Measurements from ENCODE around the gene GIPR. TPM values are rescaled to one million over a fixed set of nuclear protein-coding genes. Genes with fewer than 3 reads are reported as not detected.
"Not testable (repeated sequence)": the region's sequence is repeated elsewhere in the genome, so short reads cannot be mapped to it uniquely, and the experiment has no call there.

Gene GIPR
- total and polyA plus RNA-seq, 2 experiments from 2014 or later, result 0.42 to 1.2 TPM

GRCh38 chr19:45717131-45717982 is 49.3 kb downstream of the GIPR start:
- H3K4me3 Mint-ChIP-seq, result peak overlapping the region; percentile 95
- Histone ChIP-seq H3K79me2 (replicated peaks; ENCODE audit: insufficient read depth) (peaks cover 52% of the 10 kb centered on the region), H3K4me3 (peak overlapping the region; percentile 74), H3K27ac (ENCODE audit: low read depth) (peak overlapping the region; percentile 87), H4K20me1 (replicated peaks; ENCODE audit: insufficient read depth) (no peaks in the 10 kb centered on the region; the same call in 1 of the 2 replicates), H3K4me1 (ENCODE audit: insufficient read depth) (peaks cover 18% of the 10 kb centered on the region), H2AFZ (no peak overlapping the region), H3K4me2 (peak overlapping the region; percentile 90), H3F3A (replicated peaks; ENCODE audit: low read depth) (peaks cover 10% of the 10 kb centered on the region), H3K9me2 (ENCODE audit: insufficient read depth) (no peaks in the 10 kb centered on the region), H3K27me3 (ENCODE audit: insufficient read depth) (no peaks in the 10 kb centered on the region), H3K36me3 (ENCODE audit: insufficient read depth) (peaks cover 6% of the 10 kb centered on the region)
- peak overlapping the region; percentile 99 for H3K27ac Mint-ChIP-seq
- DNase-seq (ENCODE audit: low spot score) (peak; percentile 100), ATAC-seq (peak; percentile 94)
- H3K4me1 Mint-ChIP-seq, result peaks cover 29% of the 10 kb centered on the region
- H3K27me3 Mint-ChIP-seq (ENCODE audit: insufficient read depth, low read depth, poor library complexity), result peaks cover 20% of the 10 kb centered on the region
- peaks cover 27% of the 10 kb centered on the region for H3K36me3 Mint-ChIP-seq (ENCODE audit: low read depth)
- H3K9me3 Mint-ChIP-seq, result no peaks in the 10 kb centered on the region
- TF ChIP-seq CREB1 (CRISPR knock-in tag; IDR thresholded peaks at IDR 0.05; ENCODE audit: low read depth) (peak; percentile 58), JUNB (IDR thresholded peaks at IDR 0.05; ENCODE audit: unreplicated experiment) (peak; percentile 100), POLR2AphosphoS5 (IDR thresholded peaks at IDR 0.05; ENCODE audit: low read depth) (peak; percentile 65)
- TF ChIP-seq, protein P1, sequence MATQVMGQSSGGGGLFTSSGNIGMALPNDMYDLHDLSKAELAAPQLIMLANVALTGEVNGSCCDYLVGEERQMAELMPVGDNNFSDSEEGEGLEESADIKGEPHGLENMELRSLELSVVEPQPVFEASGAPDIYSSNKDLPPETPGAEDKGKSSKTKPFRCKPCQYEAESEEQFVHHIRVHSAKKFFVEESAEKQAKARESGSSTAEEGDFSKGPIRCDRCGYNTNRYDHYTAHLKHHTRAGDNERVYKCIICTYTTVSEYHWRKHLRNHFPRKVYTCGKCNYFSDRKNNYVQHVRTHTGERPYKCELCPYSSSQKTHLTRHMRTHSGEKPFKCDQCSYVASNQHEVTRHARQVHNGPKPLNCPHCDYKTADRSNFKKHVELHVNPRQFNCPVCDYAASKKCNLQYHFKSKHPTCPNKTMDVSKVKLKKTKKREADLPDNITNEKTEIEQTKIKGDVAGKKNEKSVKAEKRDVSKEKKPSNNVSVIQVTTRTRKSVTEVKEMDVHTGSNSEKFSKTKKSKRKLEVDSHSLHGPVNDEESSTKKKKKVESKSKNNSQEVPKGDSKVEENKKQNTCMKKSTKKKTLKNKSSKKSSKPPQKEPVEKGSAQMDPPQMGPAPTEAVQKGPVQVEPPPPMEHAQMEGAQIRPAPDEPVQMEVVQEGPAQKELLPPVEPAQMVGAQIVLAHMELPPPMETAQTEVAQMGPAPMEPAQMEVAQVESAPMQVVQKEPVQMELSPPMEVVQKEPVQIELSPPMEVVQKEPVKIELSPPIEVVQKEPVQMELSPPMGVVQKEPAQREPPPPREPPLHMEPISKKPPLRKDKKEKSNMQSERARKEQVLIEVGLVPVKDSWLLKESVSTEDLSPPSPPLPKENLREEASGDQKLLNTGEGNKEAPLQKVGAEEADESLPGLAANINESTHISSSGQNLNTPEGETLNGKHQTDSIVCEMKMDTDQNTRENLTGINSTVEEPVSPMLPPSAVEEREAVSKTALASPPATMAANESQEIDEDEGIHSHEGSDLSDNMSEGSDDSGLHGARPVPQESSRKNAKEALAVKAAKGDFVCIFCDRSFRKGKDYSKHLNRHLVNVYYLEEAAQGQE (IDR thresholded peaks at IDR 0.05; ENCODE audit: unreplicated experiment), result no peak
- TF ChIP-seq, protein P2, sequence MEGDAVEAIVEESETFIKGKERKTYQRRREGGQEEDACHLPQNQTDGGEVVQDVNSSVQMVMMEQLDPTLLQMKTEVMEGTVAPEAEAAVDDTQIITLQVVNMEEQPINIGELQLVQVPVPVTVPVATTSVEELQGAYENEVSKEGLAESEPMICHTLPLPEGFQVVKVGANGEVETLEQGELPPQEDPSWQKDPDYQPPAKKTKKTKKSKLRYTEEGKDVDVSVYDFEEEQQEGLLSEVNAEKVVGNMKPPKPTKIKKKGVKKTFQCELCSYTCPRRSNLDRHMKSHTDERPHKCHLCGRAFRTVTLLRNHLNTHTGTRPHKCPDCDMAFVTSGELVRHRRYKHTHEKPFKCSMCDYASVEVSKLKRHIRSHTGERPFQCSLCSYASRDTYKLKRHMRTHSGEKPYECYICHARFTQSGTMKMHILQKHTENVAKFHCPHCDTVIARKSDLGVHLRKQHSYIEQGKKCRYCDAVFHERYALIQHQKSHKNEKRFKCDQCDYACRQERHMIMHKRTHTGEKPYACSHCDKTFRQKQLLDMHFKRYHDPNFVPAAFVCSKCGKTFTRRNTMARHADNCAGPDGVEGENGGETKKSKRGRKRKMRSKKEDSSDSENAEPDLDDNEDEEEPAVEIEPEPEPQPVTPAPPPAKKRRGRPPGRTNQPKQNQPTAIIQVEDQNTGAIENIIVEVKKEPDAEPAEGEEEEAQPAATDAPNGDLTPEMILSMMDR (conservative IDR thresholded peaks at IDR 0.05; ENCODE audit: low read depth in 2 of 2), result no peak

GRCh38 chr19:45717983-45718650 is 50.1 kb downstream of the GIPR start:
- Histone ChIP-seq H3K79me2 (replicated peaks; ENCODE audit: insufficient read depth) (peaks cover 52% of the 10 kb centered on the region), H3K36me3 (ENCODE audit: insufficient read depth) (peaks cover 8% of the 10 kb centered on the region), H4K20me1 (replicated peaks; ENCODE audit: insufficient read depth) (no peaks in the 10 kb centered on the region; the same call in 1 of the 2 replicates), H3K4me2 (peak overlapping the region; percentile 77), H3F3A (replicated peaks; ENCODE audit: low read depth) (peaks cover 10% of the 10 kb centered on the region), H3K9me2 (ENCODE audit: insufficient read depth) (no peaks in the 10 kb centered on the region), H2AFZ (no peak overlapping the region), H3K4me1 (ENCODE audit: insufficient read depth) (peaks cover 18% of the 10 kb centered on the region), H3K4me3 (peak overlapping the region; percentile 51), H3K27me3 (ENCODE audit: insufficient read depth) (no peaks in the 10 kb centered on the region), H3K27ac (ENCODE audit: low read depth) (peak overlapping the region; percentile 86)
- Mint-ChIP-seq H3K36me3 (ENCODE audit: low read depth) (peaks cover 27% of the 10 kb centered on the region), H3K27me3 (ENCODE audit: insufficient read depth, low read depth, poor library complexity) (peaks cover 20% of the 10 kb centered on the region), H3K4me1 (peaks cover 29% of the 10 kb centered on the region), H3K4me3 (peak overlapping the region; percentile 95), H3K27ac (peak overlapping the region; percentile 99), H3K9me3 (no peaks in the 10 kb centered on the region)
- DNase-seq (ENCODE audit: low spot score), result no peak
- peak; percentile 11 for ATAC-seq
- TF ChIP-seq CREB1 (CRISPR knock-in tag; IDR thresholded peaks at IDR 0.05; ENCODE audit: low read depth), result no peak
- TF ChIP-seq, protein P1 (IDR thresholded peaks at IDR 0.05; ENCODE audit: unreplicated experiment), result no peak

DNA sequence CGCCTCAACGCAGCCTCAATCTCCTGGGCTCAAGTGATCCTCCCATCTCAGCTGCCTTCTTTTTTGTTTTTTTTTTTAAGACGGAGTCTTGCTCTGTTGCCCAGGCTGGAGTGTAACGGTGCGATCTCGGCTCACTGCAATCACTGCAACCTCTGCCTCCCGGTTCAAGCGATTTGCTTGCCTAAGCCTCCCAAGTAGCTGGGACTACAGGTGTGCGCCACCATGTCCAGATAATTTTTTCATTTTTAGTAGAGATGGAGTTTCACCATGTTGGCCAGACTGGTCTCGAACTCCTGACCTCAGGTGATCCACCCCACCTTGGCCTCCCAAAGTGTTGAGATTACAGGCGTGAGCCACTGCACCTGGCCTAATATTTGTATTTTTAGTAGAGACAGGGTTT is 52.0 kb downstream of the GIPR start:
- DNase-seq (ENCODE audit: low spot score); H3K4me3 ChIP-seq; H3K4me3 Mint-ChIP-seq; H3K27ac ChIP-seq (ENCODE audit: low read depth); H3K27ac Mint-ChIP-seq; H3K9me2 ChIP-seq (ENCODE audit: insufficient read depth); H3K9me3 Mint-ChIP-seq; H4K20me1 ChIP-seq (replicated peaks; ENCODE audit: insufficient read depth); H3K27me3 ChIP-seq (ENCODE audit: insufficient read depth); H3K4me2 ChIP-seq; H2AFZ ChIP-seq; ATAC-seq: not testable (repeated sequence)
- Mint-ChIP-seq H3K36me3 (ENCODE audit: low read depth) (peaks cover 30% of the 10 kb centered on the region), H3K4me1 (peaks cover 22% of the 10 kb centered on the region), H3K27me3 (ENCODE audit: insufficient read depth, low read depth, poor library complexity) (peaks cover 17% of the 10 kb centered on the region)
- peaks cover 18% of the 10 kb centered on the region for H3K4me1 ChIP-seq (ENCODE audit: insufficient read depth)
- peaks cover 52% of the 10 kb centered on the region for H3K79me2 ChIP-seq (replicated peaks; ENCODE audit: insufficient read depth)
- peaks cover 10% of the 10 kb centered on the region for H3F3A ChIP-seq (replicated peaks; ENCODE audit: low read depth)
- peaks cover 10% of the 10 kb centered on the region for H3K36me3 ChIP-seq (ENCODE audit: insufficient read depth)

Data from GM23338 (cell line).